NK-92 (cell line): ENCODE data around the gene TPST1.
"Not testable (repeated sequence)": the region's sequence is repeated elsewhere in the genome, so short reads cannot be mapped to it uniquely, and the experiment has no call there.

Source experiments
- DNase-seq: peaks from one replicate; lab custom pipeline; 2025; ENCODE audit not compliant: unreplicated experiment; lab: John Stamatoyannopoulos, UW

The TPST1 gene

GRCh38 chr7:66187905-66188304 lies 17.2 kb upstream of the TPST1 start:
- DNase-seq: no peak

GRCh38 chr7:66188645-66189044 lies 16.5 kb upstream of the TPST1 start:
- DNase-seq: no peak

DNA sequence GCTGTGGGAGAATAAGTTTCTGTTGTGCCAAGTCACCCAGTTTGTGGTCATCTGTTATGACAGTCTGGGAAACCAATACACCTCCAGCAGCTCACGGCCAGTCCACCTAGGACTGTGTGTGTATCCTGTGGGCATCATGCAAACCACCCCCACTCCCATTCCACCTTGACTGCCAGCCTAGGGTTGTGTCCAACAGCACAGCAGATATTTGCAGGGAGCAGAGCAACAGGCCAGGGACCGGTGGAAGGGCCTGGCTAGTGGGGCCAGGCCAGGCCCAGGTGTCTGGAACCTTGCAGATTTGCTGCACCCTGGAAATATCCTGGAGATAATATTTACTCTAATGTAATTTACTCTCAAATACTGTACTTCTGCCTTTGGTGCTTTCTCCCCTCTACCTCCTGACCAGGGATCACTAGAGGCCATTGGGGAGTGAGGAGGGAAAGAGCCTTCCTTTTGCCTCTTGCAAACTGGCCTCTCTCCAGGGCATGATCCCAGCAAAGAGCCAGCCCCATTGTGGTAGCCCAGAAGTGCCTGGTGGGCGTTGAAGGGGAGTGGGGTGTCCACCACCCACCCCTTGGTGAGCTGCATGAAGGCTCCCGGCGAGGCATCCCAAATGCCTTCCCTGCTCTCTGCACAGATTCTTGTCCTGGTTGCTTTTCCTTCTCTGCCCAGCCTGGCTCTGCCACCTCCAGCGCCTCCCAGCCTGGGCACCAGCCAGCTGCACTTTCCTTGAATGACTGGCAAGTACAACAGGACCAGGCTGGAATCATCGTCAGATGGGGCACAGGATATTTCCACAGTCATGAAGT lies 15.2 kb upstream of the TPST1 start:
- no peak for DNase-seq

GRCh38 chr7:66190504-66190857 lies 14.7 kb upstream of the TPST1 start:
- no peak for DNase-seq

- no peak for DNase-seq
These were observed 11.9 kb upstream of the TPST1 start for GRCh38 chr7:66193146-66193725.

- DNase-seq: no peak
These were observed 6.7 kb upstream of the TPST1 start for GRCh38 chr7:66198469-66198868.

- no peak for DNase-seq
These were observed 6.2 kb upstream of the TPST1 start for GRCh38 chr7:66198956-66199355.

DNA sequence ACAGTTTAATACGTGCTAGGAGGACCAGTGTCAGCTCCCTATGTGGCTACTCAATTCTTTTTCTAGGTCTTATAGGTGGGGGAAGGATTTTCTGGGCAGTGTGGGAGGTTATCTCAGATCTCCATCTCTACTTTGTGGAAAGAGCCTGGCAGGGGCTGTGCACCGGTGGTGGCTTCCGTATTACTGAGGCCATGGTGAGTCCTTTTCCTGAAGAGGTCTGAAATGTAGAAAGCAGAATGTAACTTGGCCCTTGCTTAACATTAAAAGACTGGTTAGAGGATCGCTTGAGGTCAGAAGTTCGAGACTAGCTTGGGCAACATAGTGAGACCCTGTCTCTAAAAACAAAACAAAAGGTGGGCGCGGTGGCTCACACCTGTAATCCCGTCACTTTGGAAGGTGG lies 2.7 kb upstream of the TPST1 start:
- no peak for DNase-seq

DNA sequence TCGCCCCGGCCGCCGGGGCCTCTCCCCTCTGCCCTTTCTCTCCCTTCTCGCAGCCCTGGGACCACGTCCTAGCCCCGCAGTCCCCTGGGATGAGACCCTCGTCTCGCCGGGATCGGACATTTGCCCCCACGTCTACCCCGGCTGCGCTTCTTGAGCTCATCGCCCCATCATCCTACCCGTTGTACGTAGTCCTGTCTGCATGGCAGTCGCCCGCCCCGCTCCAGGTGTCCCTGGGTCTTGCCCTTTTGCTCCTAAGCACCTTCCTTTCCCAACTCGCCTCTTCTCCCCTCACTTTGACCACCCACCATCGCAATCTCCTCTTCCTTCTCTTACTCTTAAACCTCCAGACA lies 582 bp downstream of the TPST1 start:
- no peak for DNase-seq

- no peak for DNase-seq
These were observed 1.2 kb downstream of the TPST1 start for GRCh38 chr7:66206119-66206933.

- DNase-seq: no peak
These were observed 1.8 kb downstream of the TPST1 start for GRCh38 chr7:66206934-66207240.

GRCh38 chr7:66207540-66207939 lies 2.4 kb downstream of the TPST1 start:
- no peak for DNase-seq

DNA sequence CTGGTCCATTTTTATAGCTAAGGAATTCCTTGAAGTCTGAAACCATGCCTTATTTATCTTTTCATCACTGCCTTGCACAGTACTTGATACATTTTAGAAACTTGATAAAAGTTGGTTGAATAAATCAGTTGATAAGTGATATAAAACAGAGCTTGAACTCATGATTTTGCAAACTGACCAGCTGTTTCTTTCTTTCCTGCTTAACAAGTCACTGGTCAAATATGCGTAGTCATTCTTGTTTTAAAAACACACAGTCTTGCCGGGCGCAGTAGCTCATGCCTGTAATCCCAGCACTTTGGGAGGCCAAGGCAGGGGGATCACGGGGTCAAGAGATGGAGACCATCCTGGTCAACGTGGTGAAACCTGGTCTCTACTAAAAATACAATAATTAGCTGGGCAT lies 6.3 kb downstream of the TPST1 start:
- DNase-seq: no peak

DNA sequence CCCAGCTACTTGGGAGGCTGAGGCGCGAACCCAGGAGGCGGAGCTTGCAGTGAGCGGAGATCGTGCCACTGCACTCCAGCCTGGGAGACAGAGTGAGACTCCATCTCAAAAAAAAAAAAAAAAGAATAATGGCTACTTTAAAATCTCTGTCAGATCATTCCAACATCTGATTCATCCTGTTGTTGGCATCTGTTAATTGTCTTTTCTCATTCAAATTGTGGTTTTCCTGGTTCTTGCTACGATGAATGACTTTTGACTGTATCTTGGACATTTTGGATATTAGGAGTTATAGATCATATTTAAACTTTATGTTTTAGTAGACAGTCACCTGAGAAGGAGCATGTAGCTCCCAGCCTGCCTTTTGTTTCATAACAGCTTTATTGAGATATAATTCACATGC lies 8.5 kb downstream of the TPST1 start:
- no peak for DNase-seq

DNA sequence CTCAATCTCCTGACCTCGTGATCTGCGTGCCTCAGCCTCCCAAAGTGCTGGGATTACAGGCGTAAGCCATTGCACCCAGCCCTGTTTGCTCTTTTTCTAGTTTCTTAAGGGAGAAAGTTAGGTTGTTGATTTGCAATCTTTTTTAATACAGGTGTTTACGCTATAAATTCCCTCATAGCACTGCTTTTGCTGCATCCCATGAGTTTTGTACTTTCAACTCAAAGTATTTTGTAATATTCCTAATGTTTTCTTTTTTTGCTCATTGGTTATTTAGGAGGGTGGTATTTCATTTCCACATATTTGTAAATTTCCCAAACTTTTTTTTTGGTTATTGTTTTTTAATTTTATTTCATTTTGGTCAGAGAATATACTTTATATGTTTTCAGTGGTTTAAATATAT lies 11.6 kb downstream of the TPST1 start:
- no peak for DNase-seq

- DNase-seq: no peak
These were observed 14.7 kb downstream of the TPST1 start for GRCh38 chr7:66219805-66220204.

DNA sequence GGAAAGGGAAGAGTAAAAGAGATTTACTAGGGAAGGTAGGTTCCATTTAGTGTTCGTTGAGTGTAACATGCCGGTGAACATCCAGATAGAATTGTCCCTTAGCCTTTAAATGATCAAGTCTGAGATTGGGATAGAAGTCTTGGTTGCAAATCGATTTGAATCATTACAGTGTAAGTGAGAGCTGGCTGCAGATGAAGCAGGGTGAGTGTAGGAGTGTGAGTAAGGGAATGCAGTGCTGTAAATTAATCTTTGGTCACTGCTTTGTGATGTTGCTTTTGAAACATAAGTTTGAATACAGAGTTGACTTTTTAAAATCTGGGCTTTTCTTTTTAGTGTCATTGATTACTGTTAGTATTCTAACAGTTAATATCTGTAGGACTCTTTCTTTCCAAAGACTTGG lies 16.3 kb downstream of the TPST1 start:
- no peak for DNase-seq

- no peak for DNase-seq
These were observed 22.7 kb downstream of the TPST1 start for GRCh38 chr7:66227808-66228207.

DNA sequence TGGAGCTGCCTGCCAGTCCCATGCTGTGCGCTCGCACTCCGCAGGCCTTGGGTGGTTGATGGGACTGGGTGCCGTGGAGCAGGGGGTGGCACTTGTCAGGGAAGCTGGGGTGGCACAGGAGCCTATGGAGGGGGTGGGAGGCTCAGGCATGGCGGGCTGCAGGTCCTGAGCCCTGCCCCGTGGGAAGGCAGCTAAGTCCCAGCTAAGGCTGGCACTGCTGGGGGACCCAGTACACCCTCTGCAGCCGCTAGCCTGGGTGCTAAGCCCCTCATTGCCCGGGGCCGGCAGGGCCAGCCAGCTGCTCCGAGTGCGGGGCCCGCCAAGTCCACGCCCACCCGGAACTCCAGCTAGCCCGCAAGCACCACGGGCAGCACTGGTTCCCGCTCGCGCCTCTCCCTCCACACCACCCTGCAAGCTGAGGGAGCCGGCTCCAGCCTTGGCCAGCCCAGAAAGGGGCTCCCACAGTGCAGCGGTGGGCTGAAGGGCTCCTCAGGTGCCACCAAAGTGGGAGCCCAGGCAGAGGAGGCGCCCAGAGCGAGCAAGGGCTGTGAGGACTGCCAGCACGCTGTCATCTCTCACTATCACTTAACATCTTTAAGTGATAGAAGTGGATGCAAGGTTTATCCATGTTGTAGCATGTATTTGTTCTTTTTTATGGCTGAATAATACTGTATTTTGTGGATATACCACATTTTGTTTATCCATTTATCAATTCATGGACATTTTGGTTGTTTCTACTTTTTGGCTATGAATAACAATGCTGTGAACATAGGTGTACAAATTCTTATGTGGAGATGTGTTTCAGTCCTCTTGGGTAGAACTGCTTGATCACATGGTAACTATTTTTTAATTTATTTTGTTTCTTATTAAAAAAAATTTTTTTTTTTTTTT lies 26.4 kb downstream of the TPST1 start:
- DNase-seq: not testable (repeated sequence)

- no peak for DNase-seq
These were observed 28.5 kb downstream of the TPST1 start for GRCh38 chr7:66233638-66234037.

- DNase-seq: no peak
These were observed 31.7 kb downstream of the TPST1 start for GRCh38 chr7:66236713-66237303.
